SK-N-SH (cell line): ENCODE measurements around the gene ZNF764. TPM values are rescaled to one million over a fixed set of nuclear protein-coding genes. Genes with fewer than 3 reads are reported as not detected.

Experiments
- CTCF ChIA-PET: fragments of 300-600, 350-600 bp; formaldehyde crosslinking; extraction: SDS; loops from one replicate; lab custom pipeline; 2021; lab: Yijun Ruan, JAX
- POLR2A ChIA-PET: fragments of 350-600 bp; sonication (Branson Sonifier 250); formaldehyde crosslinking; extraction: SDS; loops from one replicate; lab custom pipeline; 2020; ENCODE audit warnings: antibody characterized with exemption, inconsistent platforms; lab: Yijun Ruan, JAX
- DNase-seq: peaks from one replicate; pipeline ENCODE4 v3.0.0; 2012
- H2AFZ ChIP-seq: fragments of 200-600 bp; sonication (generic); 2 replicates; pipeline ENCODE4 v1.8.1; 2016; ENCODE audit warnings: antibody characterized with exemption, mild to moderate bottlenecking, low read depth
- H3F3A ChIP-seq: fragments of 200-600 bp; sonication (generic); replicated peaks from 2 replicates; pipeline ENCODE3; 2016; ENCODE audit warnings: antibody characterized with exemption, mild to moderate bottlenecking; ENCODE audit not compliant: insufficient read depth
- H3K27ac ChIP-seq, 2 experiments: fragments of 200-500 bp in 1 of 2; fragments of 200-600 bp in 1 of 2; sonication (Bioruptor generic) in 1 of 2; sonication (generic), shearing (Covaris generic) in 1 of 2; 2 replicates each; pipeline versions ENCODE4 v1.5.1 to v1.6.1; 2014 to 2016; ENCODE audit warnings: low read depth in 2 of 2, inconsistent platforms in 1 of 2, low read length in 1 of 2, mild to moderate bottlenecking in 1 of 2, mixed read lengths in 1 of 2
- H3K27me3 ChIP-seq: fragments of 200-600 bp; sonication (generic), shearing (Covaris generic); 2 replicates; pipeline ENCODE4 v1.6.1; 2016; ENCODE audit warnings: mixed run types; ENCODE audit not compliant: insufficient read depth
- H3K36me3 ChIP-seq, 2 experiments: fragments of 200-500 bp in 1 of 2; fragments of 200-600 bp in 1 of 2; sonication (Bioruptor generic) in 1 of 2; sonication (generic) in 1 of 2; replicated peaks in 1 of 2; 2 replicates each; pipeline versions ENCODE3 to v1.5.1; 2014 to 2016; ENCODE audit warnings: low read length in 1 of 2, mild to moderate bottlenecking in 1 of 2; ENCODE audit not compliant: insufficient read depth in 2 of 2, control insufficient read depth in 1 of 2
- H3K4me1 ChIP-seq, 2 experiments: fragments of 200-500 bp in 1 of 2; fragments of 200-600 bp in 1 of 2; sonication (Bioruptor generic) in 1 of 2; sonication (generic), shearing (Covaris generic) in 1 of 2; 2 replicates each; pipeline versions ENCODE4 v1.5.1 to v1.6.1; 2014 to 2016; ENCODE audit warnings: low read depth in 1 of 2, low read length in 1 of 2, mixed run types in 1 of 2; ENCODE audit not compliant: insufficient read depth in 2 of 2, control insufficient read depth in 1 of 2
- H3K4me2 ChIP-seq: fragments of 200-600 bp; sonication (generic), shearing (Covaris generic); 2 replicates; pipeline ENCODE4 v1.6.1; 2017; ENCODE audit warnings: mixed run types
- H3K4me3 ChIP-seq, 2 experiments: fragments of 200-500 bp in 1 of 2; fragments of 200-600 bp in 1 of 2; sonication (Bioruptor generic) in 1 of 2; sonication (generic), shearing (Covaris generic) in 1 of 2; 2 replicates each; pipeline versions ENCODE4 v1.5.1 to v1.8.1; 2014 to 2016; ENCODE audit warnings: low read depth in 2 of 2, inconsistent platforms in 1 of 2, low read length in 1 of 2, mild to moderate bottlenecking in 1 of 2, mixed read lengths in 1 of 2, moderate library complexity in 1 of 2
- H3K79me2 ChIP-seq: fragments of 200-600 bp; sonication (generic); 2 replicates; pipeline ENCODE4 v1.8.1; 2017; ENCODE audit warnings: mild to moderate bottlenecking; ENCODE audit not compliant: insufficient read depth
- H3K9ac ChIP-seq: fragments of 200-600 bp; sonication (generic); 2 replicates; pipeline ENCODE4 v1.6.1; 2017; ENCODE audit warnings: mixed run types
- H3K9me2 ChIP-seq: fragments of 200-600 bp; sonication (generic); 2 replicates; pipeline ENCODE4 v1.6.1; 2017; ENCODE audit warnings: mixed run types
- H3K9me3 ChIP-seq: fragments of 200-600 bp; sonication (generic); 2 replicates; pipeline ENCODE4 v1.6.1; 2017; ENCODE audit warnings: mixed run types, mild to moderate bottlenecking, moderate library complexity
- H4K20me1 ChIP-seq: fragments of 200-600 bp; sonication (generic); 2 replicates; pipeline ENCODE4 v1.6.1; 2017; ENCODE audit warnings: mild to moderate bottlenecking, mixed run types; ENCODE audit not compliant: insufficient read depth
- CHD2 ChIP-seq: fragments of 150-350 bp; IDR thresholded peaks from 2 replicates; pipeline ENCODE4 v1.6.1; 2018; ENCODE audit warnings: low read length; ENCODE audit not compliant: partially characterized antibody
- FOXJ3 ChIP-seq: sonication (generic); formaldehyde crosslinking; IDR thresholded peaks from 2 replicates; pipeline ENCODE4 v1.5.1; 2020; ENCODE audit warnings: mild to moderate bottlenecking, missing genetic modification reagents
- GABPA ChIP-seq: IDR thresholded peaks from 2 replicates; pipeline ENCODE4 v1.4.0; 2012; ENCODE audit warnings: low read depth, mild to moderate bottlenecking
- IRF3 ChIP-seq: fragments of 150-350 bp; IDR thresholded peaks from 2 replicates; pipeline ENCODE4 v1.6.1; 2016; ENCODE audit warnings: mild to moderate bottlenecking, low read depth, low read length
- MAX ChIP-seq: IDR thresholded peaks from 2 replicates; pipeline ENCODE4 v1.4.0; 2012; ENCODE audit warnings: low read depth
- NFIC ChIP-seq: IDR thresholded peaks from 2 replicates; pipeline ENCODE4 v1.4.0; 2012; ENCODE audit warnings: borderline replicate concordance
- REST ChIP-seq: IDR thresholded peaks from 2 replicates; pipeline ENCODE4 v1.6.1; 2012; ENCODE audit warnings: mild to moderate bottlenecking, low read depth, low read length, moderate library complexity
- TEAD4 ChIP-seq: IDR thresholded peaks from 2 replicates; pipeline ENCODE4 v1.4.0; 2012; ENCODE audit warnings: mild to moderate bottlenecking, borderline replicate concordance; ENCODE audit not compliant: insufficient read depth
- USF1 ChIP-seq: IDR thresholded peaks from 2 replicates; pipeline ENCODE4 v1.4.0; 2012; ENCODE audit warnings: low read depth, borderline replicate concordance
- ZBTB33 ChIP-seq: IDR thresholded peaks from 2 replicates; pipeline ENCODE4 v1.4.0; 2012; ENCODE audit warnings: low read depth, borderline replicate concordance
- whole genome bisulfite sequencing: methylation state at CpG from one replicate; pipeline ENCODE4 v1.1.6; 2017; ENCODE audit warnings: low lambda C conversion rate; 5-methylcytosine and 5-hydroxymethylcytosine counted together
- polyA plus RNA-seq, 3 experiments: library from polyadenylated mRNA; depleted of rRNA; stranded (reverse); fragments of >200 nt; gene quantifications; 2 replicates each; pipeline ENCODE4 v1.2.3, GENCODE V29; 2012
- TF ChIP-seq, protein P1 (sequence below): IDR thresholded peaks from 2 replicates; pipeline ENCODE4; 2012

ZNF764 gene
- polyA plus RNA-seq, 1 of the 3 experiments (the other 2 are of a cell fraction): 2.8 TPM

GRCh38 chr16:30526137-30526822 lies 31.9 kb downstream of the ZNF764 start, which contains the start of gene ZNF768:
Gene ZNF768 (minus strand): TSS chr16:30526566. CDS start chr16:30526413, 153 bp downstream.
- no peaks in the 10 kb centered on the region for H4K20me1 ChIP-seq
- POLR2A ChIA-PET: interaction anchor here (0.7 to 2.1 kb wide), 6 partner anchors 9 to 132 kb away, joined by 3 to 6 read pairs (median 4); partner anchors contain the start of genes DCTPP1, FBRS and SEPHS2
- TF ChIP-seq IRF3 (no peak), GABPA (no peak), MAX (no peak), FOXJ3 (CRISPR knock-in tag) (no peak), REST (peak; percentile 88)
- TF ChIP-seq, protein P1, sequence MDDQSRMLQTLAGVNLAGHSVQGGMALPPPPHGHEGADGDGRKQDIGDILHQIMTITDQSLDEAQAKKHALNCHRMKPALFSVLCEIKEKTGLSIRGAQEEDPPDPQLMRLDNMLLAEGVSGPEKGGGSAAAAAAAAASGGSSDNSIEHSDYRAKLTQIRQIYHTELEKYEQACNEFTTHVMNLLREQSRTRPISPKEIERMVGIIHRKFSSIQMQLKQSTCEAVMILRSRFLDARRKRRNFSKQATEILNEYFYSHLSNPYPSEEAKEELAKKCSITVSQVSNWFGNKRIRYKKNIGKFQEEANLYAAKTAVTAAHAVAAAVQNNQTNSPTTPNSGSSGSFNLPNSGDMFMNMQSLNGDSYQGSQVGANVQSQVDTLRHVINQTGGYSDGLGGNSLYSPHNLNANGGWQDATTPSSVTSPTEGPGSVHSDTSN: peak; percentile 0; the same call in 1 of the 2 replicates

GRCh38 chr16:30525844-30526136 lies 32.4 kb downstream of the ZNF764 start:
- ChIA-PET CTCF (interaction anchor here (2.0 to 2.5 kb wide), 3 partner anchors 9 to 96 kb away, joined by 7 to 15 read pairs (median 12); partner anchors contain the start of genes DCTPP1 and ZNF747), POLR2A (interaction anchor here (0.7 to 2.1 kb wide), 3 partner anchors 10 to 81 kb away, joined by 3 to 5 read pairs (median 3); partner anchors contain the start of gene SEPHS2)
- peak overlapping the region; percentile 27 to 98; a peak in 3 of 4 replicates for H3K27ac ChIP-seq
- TF ChIP-seq NFIC (no peak), ZBTB33 (no peak), CHD2 (no peak), USF1 (no peak), TEAD4 (no peak)
- TF ChIP-seq, protein P1: no peak

More at GRCh38 chr16:30526137-30526822, 31.9 kb downstream of the ZNF764 start, which contains the start of gene ZNF768:
- Histone ChIP-seq H3K79me2 (no peaks in the 10 kb centered on the region), H3K4me2 (peak within 1 kb of the TSS; percentile 94), H3K36me3 (peaks cover 3 to 12% of the 10 kb centered on the region in 2 experiments), H3K4me3 (peak within 1 kb of the TSS; percentile 80 to 83), H3K4me1 (peaks cover 6 to 11% of the 10 kb centered on the region in 2 experiments; a peak in 3 of 4 replicates), H3K9ac (peak within 1 kb of the TSS; percentile 96), H3K9me3 (no peaks in the 10 kb centered on the region), H3K27me3 (no peaks in the 10 kb centered on the region), H2AFZ (peak within 1 kb of the TSS; percentile 72; the same call in 1 of the 2 replicates), H3F3A (no peaks in the 10 kb centered on the region), H3K9me2 (no peaks in the 10 kb centered on the region), H3K27ac (peak within 1 kb of the TSS; percentile 94 to 98)
- peak; percentile 94 for DNase-seq
- WGBS: 2% methylated on average over 28 of the region's 73 CpGs
- CTCF ChIA-PET: interaction anchor here (0.9 to 2.5 kb wide), 6 partner anchors 9 to 96 kb away, joined by 3 to 15 read pairs (median 6); partner anchors contain the start of genes DCTPP1 and ZNF747

More at GRCh38 chr16:30525844-30526136, 32.4 kb downstream of the ZNF764 start:
- peak overlapping the region; percentile 46; the same call in 1 of the 2 replicates for H2AFZ ChIP-seq
- H3K4me3 ChIP-seq: peak overlapping the region; percentile 80 to 83
- H3K27me3 ChIP-seq: no peaks in the 10 kb centered on the region
- H4K20me1 ChIP-seq: no peaks in the 10 kb centered on the region
- no peaks in the 10 kb centered on the region for H3K79me2 ChIP-seq
- peak overlapping the region; percentile 83 for H3K4me2 ChIP-seq
- H3K9ac ChIP-seq: peak overlapping the region; percentile 96
- peaks cover 6 to 11% of the 10 kb centered on the region in 2 experiments; a peak in 3 of 4 replicates for H3K4me1 ChIP-seq
- H3K9me2 ChIP-seq: no peaks in the 10 kb centered on the region
- H3K9me3 ChIP-seq: no peaks in the 10 kb centered on the region
- H3K36me3 ChIP-seq: peaks cover 0 to 9% of the 10 kb centered on the region in 2 experiments
- no peaks in the 10 kb centered on the region for H3F3A ChIP-seq
- WGBS: 59% methylated on average over 4 of the region's 4 CpGs
- DNase-seq: no peak
